SJSA1 (cell line): Measurements from ENCODE around the gene SOCS7. TPM values are rescaled to one million over a fixed set of nuclear protein-coding genes. Genes with fewer than 3 reads are reported as not detected.

Experiments used
- DNase-seq, 2 experiments: peaks; one replicate each; pipeline ENCODE4 v3.0.0-alpha.2; 2015 to 2020; ENCODE audit warnings: low spot score in 2 of 2, low read depth in 1 of 2
- H3K27ac ChIP-seq: fragments of 250-450 bp; sonication (Bioruptor Pico); 2 replicates; pipeline ENCODE4 v1.5.1; 2020; ENCODE audit warnings: mild to moderate bottlenecking, moderate library complexity
- H3K27me3 ChIP-seq: fragments of 250-450 bp; sonication (Bioruptor Pico); replicated peaks from 2 replicates; pipeline ENCODE4 v1.5.1; 2020; ENCODE audit warnings: mild to moderate bottlenecking, moderate library complexity
- H3K36me3 ChIP-seq: fragments of 250-450 bp; sonication (Bioruptor Pico); 2 replicates; pipeline ENCODE4 v1.5.1; 2020; ENCODE audit warnings: mild to moderate bottlenecking
- H3K4me1 ChIP-seq: fragments of 250-450 bp; sonication (Bioruptor Pico); replicated peaks from 2 replicates; pipeline ENCODE4 v1.6.1; 2021; ENCODE audit warnings: mild to moderate bottlenecking
- H3K4me3 ChIP-seq: fragments of 250-450 bp; sonication (Bioruptor Pico); 2 replicates; pipeline ENCODE4 v1.5.1; 2020; ENCODE audit warnings: mild to moderate bottlenecking
- H3K9me3 ChIP-seq: fragments of 250-450 bp; sonication (Bioruptor Pico); replicated peaks from 2 replicates; pipeline ENCODE4 v1.5.1; 2020; ENCODE audit warnings: mild to moderate bottlenecking
- total RNA-seq: library from RNA; depleted of rRNA; stranded (reverse); fragments of >200 nt; shearing (Covaris generic); gene quantifications from 2 replicates; pipeline ENCODE4 v1.2.3, GENCODE V29; 2014

SOCS7 gene
- total RNA-seq, 1 experiment from 2014 or later: 14.2 TPM

- Histone ChIP-seq H3K36me3 (no peaks in the 10 kb centered on the region), H3K4me1 (no peaks in the 10 kb centered on the region), H3K9me3 (no peaks in the 10 kb centered on the region), H3K27me3 (0 out of 2 replicates have a peak, but pooled peaks cover 5% of the 10 kb centered on the region), H3K4me3 (no peak overlapping the region), H3K27ac (no peak overlapping the region)
- no peak for DNase-seq
Observed at GRCh38 chr17:38329284-38329683, 22.4 kb upstream of the SOCS7 start.

- H3K4me3 ChIP-seq: no peak overlapping the region
- H3K36me3 ChIP-seq: no peaks in the 10 kb centered on the region
Observed at GRCh38 chr17:38329808-38330730, 21.6 kb upstream of the SOCS7 start.

GRCh38 chr17:38330941-38331411 lies 20.7 kb upstream of the SOCS7 start:
- Histone ChIP-seq H3K27ac (no peak overlapping the region), H3K9me3 (no peaks in the 10 kb centered on the region), H3K4me3 (no peak overlapping the region), H3K27me3 (0 out of 2 replicates have a peak, but pooled peaks cover 5% of the 10 kb centered on the region), H3K4me1 (no peaks in the 10 kb centered on the region), H3K36me3 (no peaks in the 10 kb centered on the region)
- DNase-seq: no peak

More at GRCh38 chr17:38329808-38330730, 21.6 kb upstream of the SOCS7 start:
- no peak for DNase-seq
- no peak overlapping the region for H3K27ac ChIP-seq
- H3K27me3 ChIP-seq: 0 out of 2 replicates have a peak, but pooled peaks cover 5% of the 10 kb centered on the region
- no peaks in the 10 kb centered on the region for H3K4me1 ChIP-seq
- no peaks in the 10 kb centered on the region for H3K9me3 ChIP-seq

- Histone ChIP-seq H3K27me3 (0 out of 2 replicates have a peak, but pooled peaks cover 5% of the 10 kb centered on the region), H3K9me3 (no peaks in the 10 kb centered on the region), H3K36me3 (no peaks in the 10 kb centered on the region)
Observed at GRCh38 chr17:38332735-38333134, 18.9 kb upstream of the SOCS7 start.

GRCh38 chr17:38333635-38334295 lies 17.9 kb upstream of the SOCS7 start:
- Histone ChIP-seq H3K4me3 (no peak overlapping the region), H3K4me1 (no peaks in the 10 kb centered on the region), H3K36me3 (no peaks in the 10 kb centered on the region), H3K9me3 (no peaks in the 10 kb centered on the region), H3K27ac (no peak overlapping the region), H3K27me3 (0 out of 2 replicates have a peak, but pooled peaks cover 5% of the 10 kb centered on the region)
- DNase-seq: no peak

More at GRCh38 chr17:38332735-38333134, 18.9 kb upstream of the SOCS7 start:
- Histone ChIP-seq H3K27ac (no peak overlapping the region), H3K4me3 (no peak overlapping the region), H3K4me1 (no peaks in the 10 kb centered on the region)
- no peak for DNase-seq

GRCh38 chr17:38334480-38335364 lies 16.9 kb upstream of the SOCS7 start:
- no peak for DNase-seq
- 0 out of 2 replicates have a peak, but pooled peaks cover 5% of the 10 kb centered on the region for H3K27me3 ChIP-seq

GRCh38 chr17:38336838-38337237 lies 14.8 kb upstream of the SOCS7 start:
- no peaks in the 10 kb centered on the region for H3K4me1 ChIP-seq
- DNase-seq: no peak
- no peaks in the 10 kb centered on the region for H3K9me3 ChIP-seq
- 0 out of 2 replicates have a peak, but pooled peaks cover 2% of the 10 kb centered on the region for H3K27me3 ChIP-seq
- H3K36me3 ChIP-seq: no peaks in the 10 kb centered on the region
- no peak overlapping the region for H3K27ac ChIP-seq
- no peak overlapping the region for H3K4me3 ChIP-seq

More at GRCh38 chr17:38334480-38335364, 16.9 kb upstream of the SOCS7 start:
- Histone ChIP-seq H3K9me3 (no peaks in the 10 kb centered on the region), H3K4me1 (no peaks in the 10 kb centered on the region), H3K4me3 (no peak overlapping the region), H3K27ac (no peak overlapping the region), H3K36me3 (no peaks in the 10 kb centered on the region)

GRCh38 chr17:38338053-38338452 lies 13.6 kb upstream of the SOCS7 start:
- Histone ChIP-seq H3K27ac (no peak overlapping the region), H3K4me1 (no peaks in the 10 kb centered on the region), H3K36me3 (no peaks in the 10 kb centered on the region), H3K27me3 (no peaks in the 10 kb centered on the region), H3K9me3 (no peaks in the 10 kb centered on the region), H3K4me3 (no peak overlapping the region)
- DNase-seq: no peak

GRCh38 chr17:38338535-38338934 lies 13.1 kb upstream of the SOCS7 start:
- Histone ChIP-seq H3K4me3 (no peak overlapping the region), H3K36me3 (no peaks in the 10 kb centered on the region), H3K27me3 (no peaks in the 10 kb centered on the region), H3K4me1 (no peaks in the 10 kb centered on the region), H3K9me3 (no peaks in the 10 kb centered on the region), H3K27ac (no peak overlapping the region)
- no peak for DNase-seq

- H3K4me1 ChIP-seq: no peaks in the 10 kb centered on the region
- no peaks in the 10 kb centered on the region for H3K27me3 ChIP-seq
- no peaks in the 10 kb centered on the region for H3K36me3 ChIP-seq
- DNase-seq: no peak
- no peak overlapping the region for H3K4me3 ChIP-seq
- H3K9me3 ChIP-seq: no peaks in the 10 kb centered on the region
- H3K27ac ChIP-seq: no peak overlapping the region
Observed at GRCh38 chr17:38339891-38340290, 11.8 kb upstream of the SOCS7 start.

GRCh38 chr17:38341035-38341721 lies 10.5 kb upstream of the SOCS7 start:
- no peaks in the 10 kb centered on the region for H3K4me1 ChIP-seq
- H3K9me3 ChIP-seq: no peaks in the 10 kb centered on the region
- no peak overlapping the region for H3K4me3 ChIP-seq
- no peak for DNase-seq
- H3K36me3 ChIP-seq: no peaks in the 10 kb centered on the region
- no peak overlapping the region for H3K27ac ChIP-seq
- H3K27me3 ChIP-seq: no peaks in the 10 kb centered on the region

- Histone ChIP-seq H3K9me3 (no peaks in the 10 kb centered on the region), H3K4me3 (no peak overlapping the region), H3K4me1 (no peaks in the 10 kb centered on the region), H3K36me3 (no peaks in the 10 kb centered on the region), H3K27ac (no peak overlapping the region), H3K27me3 (no peaks in the 10 kb centered on the region)
- DNase-seq: no peak
Observed at GRCh38 chr17:38342886-38343607, 8.6 kb upstream of the SOCS7 start.
